Stimulated activated CD8-positive, alpha-beta memory T cell treated with anti-CD3 and anti-CD28 coated beads, Interleukin-4, amount 100 ng/mL, for 4 hours (primary cell): ENCODE measurements around the gene ERC1.
"Not testable (repeated sequence)": the region's sequence is repeated elsewhere in the genome, so short reads cannot be mapped to it uniquely, and the experiment has no call there.

Experiments
- DNase-seq, 2 donors: peaks; one replicate each; pipeline ENCODE4 v3.0.0-alpha.2; 2020; ENCODE audit warnings: low read depth in 2 of 2, low spot score in 1 of 2

Gene ERC1

DNA sequence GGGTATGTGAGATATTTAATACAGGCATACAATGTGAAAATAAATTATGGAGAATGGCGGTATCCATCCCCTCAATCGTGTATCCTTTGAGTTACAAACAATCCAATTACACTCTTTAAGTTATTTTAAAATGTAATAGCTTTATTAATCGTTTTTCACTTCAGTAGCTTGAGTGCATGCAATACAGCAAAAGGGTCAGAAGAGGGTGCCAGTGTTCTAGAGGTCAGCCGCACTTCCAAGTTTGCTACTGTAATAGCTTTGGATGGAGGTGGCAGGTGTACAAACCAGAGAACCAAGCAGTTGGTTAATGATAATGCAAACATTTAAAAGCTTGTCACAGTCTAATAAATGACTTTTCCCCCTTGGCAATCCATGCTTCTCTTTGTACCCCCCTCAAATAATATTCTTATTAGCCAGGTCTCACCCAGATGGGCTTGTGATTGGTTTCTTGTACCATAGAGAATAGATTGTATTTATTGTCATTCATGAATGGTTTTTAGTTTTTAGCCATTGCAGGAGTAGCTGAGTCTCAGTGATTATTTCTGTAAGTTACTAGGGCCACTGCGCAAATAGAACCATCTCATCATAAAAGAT, 127.0 kb downstream of the ERC1 start:
- DNase-seq, result peak; percentile 36 to 44

DNA sequence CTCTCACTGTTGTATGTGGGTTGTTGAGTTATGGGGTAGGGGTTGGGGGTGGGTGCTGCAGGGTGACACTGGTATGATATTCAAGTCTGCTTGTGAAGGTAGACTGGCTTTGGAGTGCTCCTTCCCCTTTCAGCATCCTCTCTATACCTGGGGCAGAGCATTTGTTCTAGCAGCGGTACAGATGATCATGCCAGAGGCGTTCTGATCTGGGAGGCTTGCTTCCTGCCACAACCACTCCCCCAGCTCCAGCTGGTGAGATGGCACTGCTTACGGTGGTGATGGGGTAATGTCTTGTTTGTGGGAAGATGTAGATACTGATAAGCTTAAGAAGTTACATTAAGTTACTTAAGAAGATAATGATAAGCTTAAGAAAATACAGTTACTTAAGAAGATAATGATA, 131.8 kb downstream of the ERC1 start:
- peak; percentile 4 to 16 for DNase-seq

- DNase-seq, result no peak
These were observed 135.1 kb downstream of the ERC1 start for GRCh38 chr12:1126091-1126490.

GRCh38 chr12:1127021-1127420, 136.0 kb downstream of the ERC1 start:
- DNase-seq, result no peak

- DNase-seq, result no peak
These were observed 139.1 kb downstream of the ERC1 start for GRCh38 chr12:1130164-1130563.

DNA sequence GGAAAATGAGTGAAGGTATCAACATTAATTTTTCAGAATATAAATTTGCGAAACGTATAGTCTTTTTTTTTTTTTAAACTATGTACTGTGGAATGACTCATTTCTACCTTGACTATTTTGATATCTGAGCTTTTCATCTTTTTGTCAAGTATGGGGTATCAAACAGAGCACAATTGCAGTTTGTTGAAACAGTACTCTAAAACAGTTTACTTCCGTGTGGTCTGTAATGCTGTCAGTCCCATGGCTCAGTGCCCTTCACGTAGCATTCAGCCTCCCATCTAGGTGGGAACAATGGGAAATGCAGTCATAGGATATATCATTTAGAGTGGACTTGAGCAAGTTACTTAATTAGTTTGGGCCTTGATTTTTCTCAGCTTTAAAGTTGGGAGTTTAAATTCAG, 139.5 kb downstream of the ERC1 start:
- DNase-seq, result no peak

DNA sequence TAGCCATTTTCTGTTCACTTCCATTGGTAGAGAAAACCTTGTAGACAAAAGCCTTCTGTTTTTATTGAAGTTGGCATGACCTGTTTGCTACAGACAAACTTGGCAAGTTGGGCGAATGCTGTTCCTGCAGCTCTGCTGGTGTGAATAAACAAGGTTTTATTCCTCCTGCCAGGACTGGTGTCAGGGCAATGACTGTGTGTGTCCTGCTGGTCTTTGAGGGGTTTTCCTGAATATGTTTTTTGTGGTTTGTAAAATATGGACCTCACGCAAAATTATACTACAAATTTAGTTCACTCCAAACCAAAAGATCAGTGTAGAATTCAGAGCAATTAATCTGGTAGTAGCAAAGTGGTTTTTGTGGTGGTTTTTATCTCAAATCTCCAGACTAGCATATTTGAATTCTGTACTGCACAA, 140.8 kb downstream of the ERC1 start:
- no peak for DNase-seq

DNA sequence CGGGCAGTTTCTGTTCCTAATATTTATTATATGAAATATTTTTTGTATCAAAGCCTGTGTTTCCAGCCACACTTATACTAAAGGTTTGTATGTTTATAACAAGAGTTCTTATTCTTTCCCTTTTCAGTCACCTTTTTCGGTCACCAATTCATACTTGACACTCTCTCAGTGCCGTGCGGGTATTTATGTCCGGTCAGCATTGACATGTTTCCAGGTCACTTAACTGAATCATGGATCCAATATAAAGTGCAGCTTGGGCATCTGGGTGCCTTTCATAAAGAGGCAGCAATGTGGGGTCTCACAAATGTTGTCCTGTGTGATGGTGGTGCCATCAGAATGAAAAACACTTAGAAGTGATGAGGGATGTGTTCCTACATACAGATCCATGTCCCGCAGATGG, 141.3 kb downstream of the ERC1 start:
- DNase-seq, result no peak

GRCh38 chr12:1138691-1139090, 147.7 kb downstream of the ERC1 start:
- no peak for DNase-seq

GRCh38 chr12:1146758-1147157, 155.7 kb downstream of the ERC1 start:
- DNase-seq, result not testable (repeated sequence)

DNA sequence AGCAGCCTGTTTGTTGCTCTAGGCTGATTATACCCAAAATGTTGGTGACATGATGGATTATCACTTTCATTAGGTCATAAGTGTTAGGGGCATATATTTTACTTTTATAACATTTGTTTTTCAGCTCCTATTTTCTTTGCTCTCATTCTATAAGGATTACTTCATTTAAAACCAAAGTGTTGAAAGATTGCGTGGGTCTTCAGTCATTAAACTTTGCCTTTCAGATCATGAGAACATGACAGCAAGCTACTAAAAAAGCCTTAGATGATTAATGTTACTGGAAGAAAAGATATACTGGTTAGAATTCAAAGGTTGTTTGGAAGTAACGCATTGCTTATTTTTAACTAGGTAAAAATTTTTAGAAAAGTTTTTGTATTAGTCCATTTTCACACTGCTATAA, 156.8 kb downstream of the ERC1 start:
- DNase-seq, result no peak

GRCh38 chr12:1157046-1157445, 166.0 kb downstream of the ERC1 start:
- DNase-seq, result no peak

GRCh38 chr12:1161197-1161596, 170.2 kb downstream of the ERC1 start:
- DNase-seq, result no peak

- no peak for DNase-seq
These were observed 171.2 kb downstream of the ERC1 start for GRCh38 chr12:1162081-1162760.

DNA sequence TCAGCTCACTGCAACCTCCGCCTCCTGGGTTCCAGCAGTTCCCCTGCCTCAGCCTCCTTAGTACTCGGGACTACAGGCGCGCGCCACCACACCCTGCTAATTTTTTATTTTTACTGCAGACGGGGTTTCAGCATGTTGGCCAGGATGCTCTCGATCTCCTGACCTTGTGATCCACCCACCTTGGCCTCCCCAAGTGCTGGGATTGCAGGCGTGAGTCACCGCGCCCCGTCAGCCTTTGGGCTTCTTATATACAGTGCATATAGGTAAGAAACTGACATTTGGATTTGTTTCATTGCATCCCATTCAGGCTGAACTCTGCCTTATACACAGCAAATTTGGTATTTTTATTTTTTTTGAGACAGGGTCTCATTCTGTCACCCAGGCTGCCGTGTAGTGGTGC, 176.8 kb downstream of the ERC1 start:
- DNase-seq, result no peak

- no peak for DNase-seq
These were observed 179.4 kb downstream of the ERC1 start for GRCh38 chr12:1170411-1170810.

DNA sequence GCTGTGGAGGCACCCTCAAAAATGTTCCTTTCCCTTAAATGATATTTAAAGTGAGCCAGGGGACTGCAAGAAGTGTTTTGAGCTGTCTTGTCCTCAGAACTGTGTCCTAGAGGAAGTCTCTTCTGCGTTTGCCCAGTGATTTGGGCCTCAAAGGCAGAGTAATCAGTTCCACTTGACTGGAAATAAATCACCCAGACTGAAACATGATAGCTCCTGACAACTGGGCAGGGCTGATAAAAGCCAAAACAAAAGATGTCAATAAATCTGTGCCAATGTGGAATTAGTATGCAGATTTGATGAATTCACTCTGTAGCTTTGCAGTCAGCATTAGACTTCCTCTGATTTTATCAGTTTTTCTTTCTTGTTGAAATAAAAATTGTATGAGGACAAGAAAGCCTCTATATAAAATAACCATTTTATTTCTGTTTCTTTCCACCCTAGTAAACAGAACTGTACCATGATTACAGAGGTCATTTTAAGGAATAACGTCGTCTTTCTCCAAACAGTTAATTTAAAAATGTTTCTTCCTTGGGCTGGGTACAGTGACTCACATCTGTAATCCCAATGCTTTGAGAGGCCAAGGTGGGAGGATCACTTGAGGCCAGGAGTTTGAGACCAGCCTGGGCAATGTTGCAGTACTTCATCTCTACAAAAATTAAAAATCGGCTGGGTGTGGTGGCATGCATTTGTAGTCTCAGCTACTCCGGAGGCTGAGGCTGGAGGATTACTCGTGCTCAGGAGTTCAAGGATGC, 180.8 kb downstream of the ERC1 start:
- DNase-seq, result no peak

GRCh38 chr12:1173781-1174617, 183.0 kb downstream of the ERC1 start:
- DNase-seq, result no peak

DNA sequence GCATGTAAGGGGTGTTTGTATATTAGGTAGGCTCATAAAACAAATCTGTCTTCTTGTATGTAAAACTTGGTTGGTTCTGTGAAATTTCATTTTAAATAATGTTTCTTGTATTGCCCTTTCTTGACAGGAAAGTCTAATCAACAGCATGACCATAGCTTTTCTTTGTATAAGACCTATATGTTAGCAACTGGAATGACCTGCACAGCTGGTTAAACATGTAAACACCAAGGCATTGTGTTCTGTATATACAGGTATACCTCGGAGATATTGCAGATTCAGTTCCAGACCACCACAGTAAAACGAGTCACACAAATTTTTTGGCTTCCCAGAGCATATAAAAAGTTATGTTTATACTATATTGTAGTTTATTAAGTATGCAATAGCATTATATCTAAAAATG, 183.6 kb downstream of the ERC1 start:
- no peak for DNase-seq

GRCh38 chr12:1176191-1176590, 185.2 kb downstream of the ERC1 start:
- DNase-seq, result no peak

GRCh38 chr12:1179128-1179527, 188.1 kb downstream of the ERC1 start:
- no peak for DNase-seq

- DNase-seq, result no peak
These were observed 191.0 kb downstream of the ERC1 start for GRCh38 chr12:1182069-1182468.
